Measurements from ENCODE around the gene FASLG.

The FASLG gene

DNA sequence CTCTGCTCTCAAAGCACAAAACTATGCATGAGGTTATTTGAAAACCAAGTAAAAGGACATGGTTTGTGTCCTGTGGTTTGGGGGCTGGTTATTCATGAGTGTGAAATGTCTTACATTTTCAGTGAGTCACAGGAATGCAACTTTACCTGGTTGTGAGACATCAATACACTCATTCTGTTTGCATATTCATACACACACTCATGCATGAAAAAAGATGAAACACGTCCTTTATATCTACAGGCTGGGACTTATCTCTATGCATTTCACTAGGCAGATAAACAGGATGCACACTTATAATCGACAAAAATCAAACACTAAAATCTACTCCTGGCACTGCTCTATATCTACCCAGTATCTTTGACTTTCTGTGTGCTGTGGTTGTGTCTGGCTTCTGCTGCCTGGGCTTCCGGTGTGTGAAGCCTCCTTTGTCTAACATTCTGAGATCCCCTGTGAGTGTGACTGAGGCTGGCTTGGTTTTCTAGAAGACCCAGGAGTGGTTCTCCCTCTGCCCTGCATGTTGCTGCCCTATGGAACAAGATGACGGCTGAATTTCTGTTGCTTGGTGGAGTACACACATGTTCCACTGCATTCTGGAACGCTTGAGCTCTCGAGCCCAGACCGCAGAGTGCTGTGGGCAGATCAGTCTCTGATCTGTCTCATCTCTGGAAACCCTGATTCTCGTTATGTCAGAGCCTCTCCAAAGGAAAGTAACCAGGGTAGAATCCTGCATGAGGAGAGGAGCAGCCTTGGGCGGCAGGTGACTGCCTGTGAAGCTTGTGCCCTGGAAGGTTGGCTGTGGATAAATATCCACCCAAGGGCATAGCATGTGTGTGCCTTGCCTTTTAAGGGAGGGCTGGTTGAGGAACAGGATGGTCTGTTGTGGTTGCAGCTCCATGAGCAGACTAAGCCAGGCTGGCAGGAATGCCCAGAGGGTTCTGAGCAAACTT lies 19.7 kb upstream of the FASLG start:
- TF ChIP-seq, protein P1, sequence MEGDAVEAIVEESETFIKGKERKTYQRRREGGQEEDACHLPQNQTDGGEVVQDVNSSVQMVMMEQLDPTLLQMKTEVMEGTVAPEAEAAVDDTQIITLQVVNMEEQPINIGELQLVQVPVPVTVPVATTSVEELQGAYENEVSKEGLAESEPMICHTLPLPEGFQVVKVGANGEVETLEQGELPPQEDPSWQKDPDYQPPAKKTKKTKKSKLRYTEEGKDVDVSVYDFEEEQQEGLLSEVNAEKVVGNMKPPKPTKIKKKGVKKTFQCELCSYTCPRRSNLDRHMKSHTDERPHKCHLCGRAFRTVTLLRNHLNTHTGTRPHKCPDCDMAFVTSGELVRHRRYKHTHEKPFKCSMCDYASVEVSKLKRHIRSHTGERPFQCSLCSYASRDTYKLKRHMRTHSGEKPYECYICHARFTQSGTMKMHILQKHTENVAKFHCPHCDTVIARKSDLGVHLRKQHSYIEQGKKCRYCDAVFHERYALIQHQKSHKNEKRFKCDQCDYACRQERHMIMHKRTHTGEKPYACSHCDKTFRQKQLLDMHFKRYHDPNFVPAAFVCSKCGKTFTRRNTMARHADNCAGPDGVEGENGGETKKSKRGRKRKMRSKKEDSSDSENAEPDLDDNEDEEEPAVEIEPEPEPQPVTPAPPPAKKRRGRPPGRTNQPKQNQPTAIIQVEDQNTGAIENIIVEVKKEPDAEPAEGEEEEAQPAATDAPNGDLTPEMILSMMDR (IDR thresholded peaks at IDR 0.05; ENCODE audit: low read depth, low read length) = no peak
- DNase-seq = no peak
- Histone ChIP-seq H3K27me3 (no peaks in the 10 kb centered on the region), H3K4me1 (peaks cover 5% of the 10 kb centered on the region; the same call in 1 of the 2 replicates), H3K36me3 (no peaks in the 10 kb centered on the region), H3K4me3 (ENCODE audit: low read depth, low read length) (no peak overlapping the region), H3K9me3 (no peaks in the 10 kb centered on the region)

DNA sequence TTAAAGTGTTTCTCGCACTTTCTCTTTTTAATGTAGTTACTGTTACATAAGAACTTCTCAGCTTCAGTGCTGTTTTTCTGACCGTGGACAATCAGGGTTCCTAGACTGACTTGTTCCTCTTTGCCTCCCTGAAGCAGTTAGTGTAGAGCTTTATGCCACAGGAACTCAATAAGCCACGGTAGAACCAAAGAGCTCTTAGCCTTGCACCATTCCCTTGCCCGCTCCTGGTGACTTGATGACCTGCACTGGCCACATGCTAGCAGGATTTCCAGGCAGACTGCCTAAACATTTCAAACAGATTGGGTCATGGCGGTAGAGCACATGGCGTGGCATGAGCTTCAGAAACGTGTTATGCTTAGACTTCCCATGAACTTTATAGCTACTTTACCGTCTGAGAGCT lies 18.8 kb upstream of the FASLG start:
- H3K4me1 ChIP-seq = peaks cover 5% of the 10 kb centered on the region; the same call in 1 of the 2 replicates
- no peak overlapping the region for H3K4me3 ChIP-seq (ENCODE audit: low read depth, low read length)
- TF ChIP-seq, protein P1 (IDR thresholded peaks at IDR 0.05; ENCODE audit: low read depth, low read length) = no peak
- H3K9me3 ChIP-seq = no peaks in the 10 kb centered on the region
- DNase-seq = no peak
- no peaks in the 10 kb centered on the region for H3K36me3 ChIP-seq
- no peaks in the 10 kb centered on the region for H3K27me3 ChIP-seq

DNA sequence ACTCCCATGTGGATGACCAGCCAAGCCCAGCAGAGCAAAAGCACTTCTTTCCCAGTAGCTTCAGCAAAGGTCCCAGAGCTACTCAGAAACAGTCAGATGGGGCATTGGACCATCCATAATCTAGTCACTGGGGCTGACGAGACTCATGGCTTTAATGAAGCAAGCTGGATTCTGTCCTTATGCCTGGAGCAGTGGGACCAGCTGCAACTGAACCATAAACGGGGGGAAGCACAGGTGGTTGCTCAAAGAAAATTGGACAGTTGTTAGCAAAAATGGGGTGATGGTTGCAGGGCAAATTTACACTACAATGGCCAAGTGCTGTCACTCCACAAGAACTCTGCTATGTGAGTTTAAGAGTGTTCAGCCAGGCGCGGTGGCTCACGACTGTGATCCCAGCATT lies 17.4 kb upstream of the FASLG start:
- no peak for DNase-seq
- H3K4me3 ChIP-seq (ENCODE audit: low read depth, low read length) = no peak overlapping the region
- H3K9me3 ChIP-seq = no peaks in the 10 kb centered on the region
- no peaks in the 10 kb centered on the region for H3K36me3 ChIP-seq
- H3K27me3 ChIP-seq = no peaks in the 10 kb centered on the region
- TF ChIP-seq, protein P1 (IDR thresholded peaks at IDR 0.05; ENCODE audit: low read depth, low read length) = no peak
- peaks cover 5% of the 10 kb centered on the region; the same call in 1 of the 2 replicates for H3K4me1 ChIP-seq

DNA sequence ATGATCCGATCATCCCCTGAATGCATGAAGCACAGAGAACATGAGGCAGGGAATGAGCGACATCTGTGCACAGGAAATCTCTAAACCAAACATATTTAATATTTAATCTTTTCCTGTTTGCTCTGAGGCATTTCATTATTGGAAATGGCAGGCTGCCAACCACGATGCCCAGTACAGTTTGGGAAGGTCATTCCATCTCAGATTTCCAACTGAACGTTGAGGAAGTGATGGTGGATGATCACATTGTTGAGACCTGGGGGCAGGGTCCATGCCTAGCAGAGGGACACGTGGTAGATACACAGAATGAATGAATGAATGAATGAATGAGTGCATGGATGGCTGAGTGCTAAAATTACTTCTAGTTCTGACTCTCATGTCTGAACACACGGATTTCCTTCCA lies 15.9 kb upstream of the FASLG start:
- Histone ChIP-seq H3K9me3 (no peaks in the 10 kb centered on the region), H3K36me3 (no peaks in the 10 kb centered on the region), H3K4me3 (ENCODE audit: low read depth, low read length) (no peak overlapping the region), H3K27me3 (no peaks in the 10 kb centered on the region), H3K4me1 (peaks cover 5% of the 10 kb centered on the region; the same call in 1 of the 2 replicates)
- TF ChIP-seq, protein P1 (IDR thresholded peaks at IDR 0.05; ENCODE audit: low read depth, low read length) = no peak
- DNase-seq = no peak

DNA sequence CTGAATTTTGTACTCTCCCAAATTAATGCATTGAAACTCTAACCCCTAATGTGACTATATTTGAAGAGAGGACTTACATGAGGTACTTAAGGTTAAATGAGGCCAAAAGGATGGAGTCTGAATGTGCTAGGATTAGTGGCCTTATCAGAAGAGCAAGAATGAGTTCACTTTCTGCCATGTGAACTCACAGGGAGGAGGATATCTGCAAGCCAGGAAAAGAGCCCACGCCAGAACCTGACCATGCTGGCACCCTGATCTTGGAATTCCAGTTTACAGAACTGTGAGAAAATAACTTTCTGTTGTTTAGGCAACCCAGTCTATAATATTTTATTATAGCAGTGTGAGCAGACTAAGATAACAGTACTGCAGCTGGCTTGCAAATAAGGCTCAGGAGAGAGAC lies 12.2 kb upstream of the FASLG start:
- Histone ChIP-seq H3K4me1 (no peaks in the 10 kb centered on the region), H3K4me3 (ENCODE audit: low read depth, low read length) (no peak overlapping the region), H3K27me3 (no peaks in the 10 kb centered on the region), H3K9me3 (no peaks in the 10 kb centered on the region), H3K36me3 (no peaks in the 10 kb centered on the region)
- TF ChIP-seq, protein P1 (IDR thresholded peaks at IDR 0.05; ENCODE audit: low read depth, low read length) = no peak
- no peak for DNase-seq

DNA sequence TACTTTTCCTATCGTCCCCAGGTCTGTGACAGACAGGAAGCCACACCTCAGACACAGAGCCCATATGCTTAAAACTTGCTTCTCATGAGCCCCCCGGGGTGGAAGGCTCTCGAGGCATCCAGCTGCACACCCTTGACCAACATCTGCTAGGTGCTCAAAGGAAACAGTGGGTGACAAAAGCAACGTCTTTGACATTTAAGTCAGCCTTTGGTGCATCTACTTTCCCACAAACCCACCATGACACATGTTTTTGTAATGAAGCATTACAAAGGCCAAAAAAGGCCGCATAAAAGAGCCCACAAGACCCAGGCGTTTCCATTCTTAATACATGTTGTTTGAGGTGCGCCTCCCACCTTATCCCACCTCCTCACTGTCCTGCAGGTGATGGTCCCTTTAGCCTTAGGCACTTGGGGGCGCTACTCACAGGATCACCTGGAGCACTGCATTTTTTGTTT lies 11.8 kb upstream of the FASLG start:
- Histone ChIP-seq H3K4me1 (no peaks in the 10 kb centered on the region), H3K9me3 (no peaks in the 10 kb centered on the region), H3K36me3 (no peaks in the 10 kb centered on the region), H3K27me3 (no peaks in the 10 kb centered on the region), H3K4me3 (ENCODE audit: low read depth, low read length) (no peak overlapping the region)
- TF ChIP-seq, protein P1 (IDR thresholded peaks at IDR 0.05; ENCODE audit: low read depth, low read length) = no peak
- no peak for DNase-seq
